H1 (cell line): ENCODE data around the gene LCN9. TPM values are rescaled to one million over a fixed set of nuclear protein-coding genes. Genes with fewer than 3 reads are reported as not detected.

Source experiments
- CBX5 ChIP-seq: fragments of 300-800, 300-1000 bp; sonication (generic); IDR thresholded peaks from 2 replicates; pipeline ENCODE4 v1.7.1; 2016; ENCODE audit warnings: antibody characterized with exemption, low read length, low read depth
- NRF1 ChIP-seq: IDR thresholded peaks from 2 replicates; pipeline ENCODE4 v1.6.1; 2011; ENCODE audit warnings: mild to moderate bottlenecking, low read depth, low read length, improper control_type of control experiment
- POU5F1 ChIP-seq: IDR thresholded peaks from 2 replicates; pipeline ENCODE4 v1.6.1; 2011; ENCODE audit warnings: low read depth, mild to moderate bottlenecking, low read length, moderate library complexity
- RFX5 ChIP-seq: IDR thresholded peaks from 2 replicates; pipeline ENCODE4 v1.6.1; 2011; ENCODE audit warnings: low read depth, low read length, improper control_type of control experiment, borderline replicate concordance
- SIRT6 ChIP-seq: IDR thresholded peaks from one replicate; pipeline ENCODE4 v1.7.1; 2012; ENCODE audit warnings: low read length, inconsistent platforms
- polyA plus RNA-seq, 7 experiments: library from polyadenylated mRNA; depleted of rRNA in 3 of 7; stranded (reverse) in 5 of 7; unstranded in 2 of 7; fragments of >200 nt in 5 of 7; fragments of 200-250 nt in 2 of 7; gene quantifications; 1 replicate in 5 of 7; 2 replicates in 1 of 7; 4 replicates in 1 of 7; pipeline versions ENCODE4 v1.2.1 to v1.2.3, GENCODE V29; 2011 to 2013; ENCODE audit warnings: missing spikeins in 2 of 7, mixed read lengths in 2 of 7
- total RNA-seq: library from RNA; stranded (reverse); fragmentation: NEBNext Ultra II Directional; extraction: Animal tissue kit (Norgen Biotek cat#: 25700); gene quantifications from 2 replicates; pipeline ENCODE4 v1.2.1, GENCODE V29; 2021
- TF ChIP-seq, protein P1 (sequence below), 3 experiments: IDR thresholded peaks; 1 replicate in 2 of 3; 2 replicates in 1 of 3; pipeline versions ENCODE4 v1.5.1 to v1.6.1; 2011; ENCODE audit warnings: low read length in 3 of 3, mild to moderate bottlenecking in 3 of 3, inconsistent platforms in 2 of 3, low read depth in 1 of 3, moderate library complexity in 1 of 3; ENCODE audit not compliant: insufficient read depth in 1 of 3; ENCODE audit errors: control extremely low read depth in 1 of 3

The LCN9 gene
- total and polyA plus RNA-seq, 2 of the 8 experiments (the other 6 are each of a cell fraction or from before 2014, with no cell fraction given), result 2.3 to 3.1 TPM

DNA sequence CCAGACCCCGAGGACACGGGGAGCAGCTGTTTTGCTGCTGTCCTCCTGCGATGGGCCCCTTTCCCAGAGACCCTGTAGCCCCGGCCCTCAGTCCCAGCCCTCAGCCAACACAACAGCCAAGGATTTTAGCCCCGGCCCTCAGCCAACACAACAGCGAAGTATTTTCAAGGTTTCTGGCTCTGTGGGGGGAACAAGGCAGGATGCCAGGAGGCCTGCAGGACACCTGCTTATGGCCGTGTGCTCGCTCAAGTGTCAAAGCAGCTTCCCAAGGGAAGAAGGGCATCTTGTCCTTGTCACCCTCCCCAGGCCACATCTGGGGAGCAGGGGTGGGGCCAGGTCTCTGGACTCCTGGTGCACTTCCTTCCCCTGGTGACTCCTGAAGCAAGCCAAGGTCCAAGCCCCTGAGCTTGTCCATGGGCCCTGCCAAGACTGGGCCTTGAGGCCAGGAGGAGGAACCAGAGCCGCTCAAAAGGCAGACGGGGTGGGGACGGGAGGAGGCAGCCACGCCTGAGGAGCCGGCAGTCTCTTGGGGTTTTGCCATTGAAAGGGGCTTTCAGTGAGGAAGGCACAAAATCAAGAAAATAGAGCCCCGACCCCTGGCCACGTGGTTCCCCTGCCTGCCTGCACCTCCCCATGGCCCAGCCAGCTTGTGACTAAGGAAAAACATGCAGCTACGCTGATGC lies 49.6 kb downstream of the LCN9 start (continued):
- TF ChIP-seq POU5F1, result no peak
- TF ChIP-seq CBX5, result no peak
- no peak for TF ChIP-seq NRF1
- TF ChIP-seq, protein P1, sequence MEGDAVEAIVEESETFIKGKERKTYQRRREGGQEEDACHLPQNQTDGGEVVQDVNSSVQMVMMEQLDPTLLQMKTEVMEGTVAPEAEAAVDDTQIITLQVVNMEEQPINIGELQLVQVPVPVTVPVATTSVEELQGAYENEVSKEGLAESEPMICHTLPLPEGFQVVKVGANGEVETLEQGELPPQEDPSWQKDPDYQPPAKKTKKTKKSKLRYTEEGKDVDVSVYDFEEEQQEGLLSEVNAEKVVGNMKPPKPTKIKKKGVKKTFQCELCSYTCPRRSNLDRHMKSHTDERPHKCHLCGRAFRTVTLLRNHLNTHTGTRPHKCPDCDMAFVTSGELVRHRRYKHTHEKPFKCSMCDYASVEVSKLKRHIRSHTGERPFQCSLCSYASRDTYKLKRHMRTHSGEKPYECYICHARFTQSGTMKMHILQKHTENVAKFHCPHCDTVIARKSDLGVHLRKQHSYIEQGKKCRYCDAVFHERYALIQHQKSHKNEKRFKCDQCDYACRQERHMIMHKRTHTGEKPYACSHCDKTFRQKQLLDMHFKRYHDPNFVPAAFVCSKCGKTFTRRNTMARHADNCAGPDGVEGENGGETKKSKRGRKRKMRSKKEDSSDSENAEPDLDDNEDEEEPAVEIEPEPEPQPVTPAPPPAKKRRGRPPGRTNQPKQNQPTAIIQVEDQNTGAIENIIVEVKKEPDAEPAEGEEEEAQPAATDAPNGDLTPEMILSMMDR (IDR thresholded peaks at IDR 0.05; ENCODE audit: control extremely low read depth in 1 of 3, insufficient read depth in 1 of 3, low read depth in 1 of 3, low read length in 3 of 3), result no peak
- no peak for TF ChIP-seq RFX5
- TF ChIP-seq SIRT6, result no peak
